Astrocyte of the cerebellum (primary cell): ENCODE data around the gene GBGT1.

Experiments used
- DNase-seq: peaks from one replicate; pipeline ENCODE4 v3.0.0-alpha.2; 2011; ENCODE audit warnings: low read depth
- H3K4me3 ChIP-seq: 2 replicates; pipeline ENCODE4 v1.5.1; 2011; ENCODE audit warnings: mild to moderate bottlenecking, low read depth, low read length, moderate library complexity
- in situ Hi-C: cut with HindIII; loops from 2 replicates; pipeline ENCODE4 v1.10.0; 2017; ENCODE audit warnings: low sequenced_read_pairs
- TF ChIP-seq, protein P1 (sequence below): IDR thresholded peaks from 2 replicates; pipeline ENCODE4 v1.5.1; 2012; ENCODE audit warnings: low read length, low read depth, moderate library complexity, mild to moderate bottlenecking; ENCODE audit errors: missing control alignments

Gene GBGT1

DNA sequence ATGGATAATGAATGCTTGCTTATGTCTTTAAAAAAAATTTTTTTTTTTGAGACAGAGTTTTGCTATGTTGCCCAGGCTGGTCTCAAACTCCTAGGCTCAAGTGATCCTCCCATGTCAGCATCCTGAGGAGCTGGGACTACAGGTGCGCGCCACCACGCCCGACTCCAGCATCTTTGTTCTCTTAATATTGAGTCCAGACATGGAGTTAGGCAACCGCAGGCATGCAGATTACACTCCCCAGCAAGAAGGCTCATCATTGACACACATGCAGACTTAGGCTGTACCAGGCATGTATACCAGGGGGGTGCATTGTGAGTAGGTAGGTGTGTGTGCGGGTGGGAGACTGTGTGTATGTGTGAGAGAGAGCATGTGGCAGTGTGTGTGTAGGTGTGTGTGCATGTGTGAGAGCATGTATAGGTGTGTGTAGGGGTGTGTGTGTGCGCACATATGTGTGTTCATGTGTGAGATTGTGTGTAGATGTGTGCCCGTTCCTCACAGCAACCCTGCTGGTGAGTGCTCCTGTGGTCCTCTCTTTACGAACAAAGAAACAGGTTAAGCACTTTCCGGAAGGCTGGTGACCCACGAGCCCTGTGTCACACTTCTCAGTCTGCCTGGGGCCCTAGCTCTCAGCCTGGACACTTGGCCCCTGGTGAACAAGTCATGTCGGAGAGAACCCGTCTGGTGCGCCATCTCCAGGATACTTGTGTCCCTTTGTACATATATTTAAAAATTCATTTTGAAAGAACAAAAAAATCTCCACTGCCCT is 39.2 kb upstream of the GBGT1 start:
- H3K4me3 ChIP-seq = no peak overlapping the region
- in situ Hi-C loops = no loop called here
- no peak for DNase-seq
- TF ChIP-seq, protein P1, sequence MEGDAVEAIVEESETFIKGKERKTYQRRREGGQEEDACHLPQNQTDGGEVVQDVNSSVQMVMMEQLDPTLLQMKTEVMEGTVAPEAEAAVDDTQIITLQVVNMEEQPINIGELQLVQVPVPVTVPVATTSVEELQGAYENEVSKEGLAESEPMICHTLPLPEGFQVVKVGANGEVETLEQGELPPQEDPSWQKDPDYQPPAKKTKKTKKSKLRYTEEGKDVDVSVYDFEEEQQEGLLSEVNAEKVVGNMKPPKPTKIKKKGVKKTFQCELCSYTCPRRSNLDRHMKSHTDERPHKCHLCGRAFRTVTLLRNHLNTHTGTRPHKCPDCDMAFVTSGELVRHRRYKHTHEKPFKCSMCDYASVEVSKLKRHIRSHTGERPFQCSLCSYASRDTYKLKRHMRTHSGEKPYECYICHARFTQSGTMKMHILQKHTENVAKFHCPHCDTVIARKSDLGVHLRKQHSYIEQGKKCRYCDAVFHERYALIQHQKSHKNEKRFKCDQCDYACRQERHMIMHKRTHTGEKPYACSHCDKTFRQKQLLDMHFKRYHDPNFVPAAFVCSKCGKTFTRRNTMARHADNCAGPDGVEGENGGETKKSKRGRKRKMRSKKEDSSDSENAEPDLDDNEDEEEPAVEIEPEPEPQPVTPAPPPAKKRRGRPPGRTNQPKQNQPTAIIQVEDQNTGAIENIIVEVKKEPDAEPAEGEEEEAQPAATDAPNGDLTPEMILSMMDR = no peak

DNA sequence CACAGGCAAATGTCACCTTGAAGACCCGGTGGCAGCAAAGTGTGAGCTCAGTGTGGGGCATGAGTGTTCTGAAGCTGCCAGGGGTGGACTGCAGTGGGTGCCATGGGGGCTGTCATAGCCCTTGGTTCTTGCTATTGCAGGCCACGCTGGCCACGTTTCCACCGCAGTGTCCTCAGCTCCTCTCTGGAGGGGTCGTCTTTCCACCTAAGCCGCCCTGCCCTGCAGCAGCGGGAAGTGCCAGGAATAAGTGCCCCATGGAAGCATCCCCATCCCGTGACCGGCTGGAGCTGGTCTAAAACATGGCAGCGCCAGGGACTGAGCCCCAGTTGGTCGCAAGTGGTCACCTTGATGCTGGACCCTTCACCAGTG is 38.4 kb upstream of the GBGT1 start:
- H3K4me3 ChIP-seq = no peak overlapping the region
- in situ Hi-C loops = no loop called here
- no peak for DNase-seq
- TF ChIP-seq, protein P1 = no peak

DNA sequence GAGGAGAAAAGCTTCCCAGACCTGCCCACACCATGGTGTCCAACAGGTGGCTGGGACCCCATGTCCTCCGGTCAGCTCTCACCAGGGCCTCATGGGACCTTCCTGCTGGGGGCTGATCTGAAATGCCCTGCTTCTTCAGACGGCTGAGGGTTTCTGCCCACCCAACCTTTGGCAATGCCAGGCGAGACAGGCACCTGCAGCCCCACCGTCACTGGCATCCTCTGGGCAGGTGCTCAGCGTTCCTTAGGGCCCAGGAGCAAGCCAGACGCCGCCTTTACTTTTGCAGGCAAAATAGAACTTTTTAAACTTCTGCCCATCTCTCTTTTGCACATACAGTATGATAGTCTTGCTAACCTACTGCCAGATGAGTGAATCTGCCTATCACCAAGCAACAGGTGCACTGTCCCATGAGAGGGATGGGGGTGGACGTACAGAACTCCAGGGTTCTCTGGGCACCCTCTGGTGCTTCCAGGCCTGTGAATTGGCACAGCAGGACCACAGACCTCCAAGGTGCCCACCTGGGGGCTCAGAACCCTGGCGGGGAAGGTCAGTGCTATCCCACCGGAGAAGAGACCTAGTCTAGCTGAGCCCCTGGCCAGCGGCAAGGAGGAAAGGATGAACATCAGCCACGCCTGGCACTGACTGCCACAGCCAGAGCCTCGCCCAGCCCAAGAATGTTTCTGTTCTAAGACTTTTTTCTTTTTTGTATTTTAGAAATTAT is 37.9 kb upstream of the GBGT1 start:
- no peak for DNase-seq
- H3K4me3 ChIP-seq = no peak overlapping the region
- in situ Hi-C loops = no loop called here
- TF ChIP-seq, protein P1 = no peak

DNA sequence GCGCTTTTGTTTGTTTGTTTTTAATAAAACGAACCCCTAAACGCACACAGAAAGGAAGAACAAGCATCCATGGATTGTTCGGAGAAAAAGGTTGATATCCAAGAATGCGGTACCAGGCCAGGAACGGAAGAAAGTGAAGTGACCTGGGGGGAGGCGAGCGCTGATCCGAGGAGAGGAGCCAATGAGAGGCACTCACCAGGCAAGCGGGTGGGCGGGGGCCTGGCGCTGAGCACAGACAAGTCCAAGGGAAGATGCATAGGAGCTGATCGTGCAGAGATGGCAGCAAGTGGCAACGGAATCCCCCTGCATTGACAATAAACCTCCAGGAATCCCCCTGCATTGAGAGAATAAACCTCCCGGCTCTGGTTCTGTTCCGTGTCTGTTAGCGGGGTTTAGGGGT is 36.9 kb upstream of the GBGT1 start:
- in situ Hi-C loops = no loop called here

DNA sequence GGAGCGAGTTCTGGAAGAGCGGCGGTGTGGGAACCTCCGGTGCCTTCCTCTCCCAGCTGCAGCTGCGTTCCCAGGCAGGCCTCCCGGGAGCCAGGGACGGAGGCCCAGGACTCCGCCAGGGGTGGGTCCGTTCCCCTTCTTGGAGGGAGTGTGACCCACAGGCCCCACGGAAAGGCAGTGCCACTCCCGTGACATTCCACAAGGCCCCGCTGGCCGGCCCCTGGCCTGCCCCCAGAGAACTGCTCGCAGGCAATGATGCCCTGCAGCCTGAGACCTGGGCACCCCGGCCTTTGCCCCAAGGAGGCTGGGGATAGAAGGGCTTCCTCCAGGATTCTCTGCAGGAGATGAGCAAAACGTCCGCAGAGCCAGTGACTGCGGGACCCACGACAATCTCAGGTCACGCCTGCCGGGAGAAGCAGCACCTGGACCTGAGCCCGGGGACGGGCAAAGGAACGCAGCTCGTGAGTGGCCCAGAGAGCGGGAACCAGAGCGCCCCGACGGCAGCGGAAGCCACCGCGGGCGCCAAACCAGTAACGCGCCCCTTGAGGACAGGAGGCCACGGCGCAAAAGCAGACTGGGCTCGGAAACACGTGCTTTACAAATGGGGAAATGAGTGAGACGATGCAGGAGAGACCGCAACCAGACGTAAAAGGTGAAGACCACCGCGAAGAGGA is 36.1 kb upstream of the GBGT1 start:
- TF ChIP-seq, protein P1 = no peak
- no peak overlapping the region for H3K4me3 ChIP-seq
- in situ Hi-C loops = no loop called here
- no peak for DNase-seq

More for the DNA sequence above, 36.9 kb upstream of the GBGT1 start:
- no peak overlapping the region for H3K4me3 ChIP-seq
- no peak for DNase-seq
- TF ChIP-seq, protein P1 = no peak

DNA sequence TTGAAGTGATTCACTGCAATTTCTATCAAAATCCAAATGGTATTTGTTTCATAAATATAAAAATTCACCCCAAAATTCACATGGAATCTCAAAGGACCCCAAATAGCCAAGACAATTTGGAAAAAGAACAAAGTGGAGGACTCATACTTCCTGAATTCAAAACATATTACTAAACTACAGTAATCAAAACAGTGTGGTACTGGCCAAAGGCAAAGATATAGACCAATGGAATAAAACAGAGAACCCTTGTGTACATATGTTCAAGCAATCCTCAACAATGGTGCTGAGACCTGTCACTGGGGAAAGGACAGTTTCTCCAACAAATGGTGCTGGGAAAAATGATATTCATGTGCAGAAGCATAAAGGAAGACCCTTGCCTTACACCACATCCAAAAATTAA is 31.3 kb upstream of the GBGT1 start:
- TF ChIP-seq, protein P1 = no peak
- in situ Hi-C loops = no loop called here
- H3K4me3 ChIP-seq = no peak overlapping the region
- DNase-seq = no peak
